ENCODE results near the gene HSFX2. TPM values are rescaled to one million over a fixed set of nuclear protein-coding genes. Genes with fewer than 3 reads are reported as not detected.
A peak's percentile ranks its signal among the peaks of the same experiment; 100 is the strongest.
"Not testable (repeated sequence)": the region's sequence is repeated elsewhere in the genome, so short reads cannot be mapped to it uniquely, and the experiment has no call there.

The HSFX2 gene
- total RNA-seq: 1 to 10 TPM; 1.2 to 2.1 TPM
- polyA plus RNA-seq: under 1 TPM in 1 of 3 donors, not detected in 2; 0.18 TPM
- 0 reads per million in 6 experiments for total RNA-seq

GRCh38 chrX:149595214-149595613 is at the start of gene HSFX2:
TSS of gene HSFX2 (minus strand) at chrX:149595314. CDS start at chrX:149594700, 614 bp downstream.
- ATAC-seq, H3K27ac Mint-ChIP-seq, DNase-seq, H3K4me3 Mint-ChIP-seq, H3K36me3 Mint-ChIP-seq, H3K4me1 Mint-ChIP-seq, POLR2A ChIA-PET, H3K27me3 Mint-ChIP-seq, H3K9me3 Mint-ChIP-seq: not testable (repeated sequence)

- ATAC-seq: no peak
- POLR2A ChIA-PET: no interaction called here
- H3K4me1 Mint-ChIP-seq: no peaks in the 10 kb centered on the region
- H3K4me3 Mint-ChIP-seq: no peak overlapping the region
- no peaks in the 10 kb centered on the region for H3K36me3 Mint-ChIP-seq
- no peak overlapping the region for H3K27ac Mint-ChIP-seq
- no peaks in the 10 kb centered on the region for H3K9me3 Mint-ChIP-seq
- H3K27me3 Mint-ChIP-seq: peaks cover 0 to 6% (median 0%) of the 10 kb centered on the region in 5 donors
- no peak for DNase-seq
Measured at GRCh38 chrX:149643496-149643895, 48.4 kb upstream of the HSFX2 start.

- Mint-ChIP-seq H3K27ac (no peak overlapping the region), H3K36me3 (no peaks in the 10 kb centered on the region), H3K27me3 (peaks cover 0 to 6% (median 0%) of the 10 kb centered on the region in 5 donors), H3K9me3 (no peaks in the 10 kb centered on the region), H3K4me1 (no peaks in the 10 kb centered on the region), H3K4me3 (no peak overlapping the region)
- ATAC-seq: no peak
- POLR2A ChIA-PET: no interaction called here
- DNase-seq: no peak
Measured at GRCh38 chrX:149641835-149642234, 46.7 kb upstream of the HSFX2 start.

GRCh38 chrX:149641432-149641831 is 46.3 kb upstream of the HSFX2 start:
- H3K27ac Mint-ChIP-seq: no peak overlapping the region
- no peak for ATAC-seq
- DNase-seq: no peak
- H3K27me3 Mint-ChIP-seq: peaks cover 0 to 6% (median 0%) of the 10 kb centered on the region in 5 donors
- H3K9me3 Mint-ChIP-seq: peaks cover 0 to 2% (median 0%) of the 10 kb centered on the region in 9 donors
- no peak overlapping the region for H3K4me3 Mint-ChIP-seq
- no peaks in the 10 kb centered on the region for H3K36me3 Mint-ChIP-seq
- H3K4me1 Mint-ChIP-seq: no peaks in the 10 kb centered on the region
- POLR2A ChIA-PET: no interaction called here

- POLR2A ChIA-PET: no interaction called here
- DNase-seq: no peak
Measured at GRCh38 chrX:149639568-149639967, 44.5 kb upstream of the HSFX2 start.

GRCh38 chrX:149638860-149639259 is 43.7 kb upstream of the HSFX2 start:
- ATAC-seq: no peak

More at GRCh38 chrX:149639568-149639967, 44.5 kb upstream of the HSFX2 start:
- H3K36me3 Mint-ChIP-seq: no peaks in the 10 kb centered on the region
- H3K9me3 Mint-ChIP-seq: peaks cover 0 to 4% (median 0%) of the 10 kb centered on the region in 9 donors
- H3K4me3 Mint-ChIP-seq: no peak overlapping the region
- peaks cover 0 to 5% (median 3%) of the 10 kb centered on the region in 5 donors for H3K27me3 Mint-ChIP-seq
- no peak overlapping the region for H3K27ac Mint-ChIP-seq
- no peaks in the 10 kb centered on the region for H3K4me1 Mint-ChIP-seq
- no peak for ATAC-seq

GRCh38 chrX:149633511-149633910 is 38.4 kb upstream of the HSFX2 start:
- Mint-ChIP-seq H3K4me1 (peaks cover 15 to 31% (median 26%) of the 10 kb centered on the region in 4 donors), H3K9me3 (peaks cover 0 to 4% (median 0%) of the 10 kb centered on the region in 9 donors), H3K27me3 (peaks cover 0 to 4% (median 2%) of the 10 kb centered on the region in 5 donors), H3K36me3 (no peaks in the 10 kb centered on the region), H3K4me3 (no peak overlapping the region), H3K27ac (no peak overlapping the region)
- DNase-seq: no peak
- POLR2A ChIA-PET: no interaction called here
- ATAC-seq: no peak

More at GRCh38 chrX:149638860-149639259, 43.7 kb upstream of the HSFX2 start:
- peaks cover 0 to 4% (median 0%) of the 10 kb centered on the region in 9 donors for H3K9me3 Mint-ChIP-seq
- no peak overlapping the region for H3K4me3 Mint-ChIP-seq
- no peak for DNase-seq
- no peak overlapping the region for H3K27ac Mint-ChIP-seq
- H3K27me3 Mint-ChIP-seq: peaks cover 0 to 5% (median 3%) of the 10 kb centered on the region in 5 donors
- no peaks in the 10 kb centered on the region for H3K4me1 Mint-ChIP-seq
- H3K36me3 Mint-ChIP-seq: no peaks in the 10 kb centered on the region
- POLR2A ChIA-PET: no interaction called here

- POLR2A ChIA-PET: no interaction called here
- Mint-ChIP-seq H3K27ac (peak within 1 kb of the TSS; percentile 45 to 95 (median 86)), H3K4me3 (peak within 1 kb of the TSS; percentile 86 to 95 (median 91)), H3K36me3 (no peaks in the 10 kb centered on the region), H3K9me3 (peaks cover 0 to 2% (median 0%) of the 10 kb centered on the region in 9 donors), H3K4me1 (peaks cover 21 to 48% (median 39%) of the 10 kb centered on the region in 4 donors), H3K27me3 (peaks cover 0 to 4% (median 2%) of the 10 kb centered on the region in 5 donors)
- ATAC-seq: peak; percentile 85 to 89
- DNase-seq: peak; percentile 62 to 85 (median 72)
Measured at GRCh38 chrX:149631234-149632165, 36.4 kb upstream of the HSFX2 start, which contains the start of gene TMEM185A. TSS of gene TMEM185A (minus strand) at chrX:149631792. CDS start at chrX:149631580, 212 bp downstream.

- ATAC-seq: no peak
- POLR2A ChIA-PET: no interaction called here
- no peak for DNase-seq
- Mint-ChIP-seq H3K4me1 (peaks cover 25 to 53% (median 45%) of the 10 kb centered on the region in 4 donors), H3K9me3 (peaks cover 0 to 2% (median 0%) of the 10 kb centered on the region in 9 donors), H3K36me3 (no peaks in the 10 kb centered on the region), H3K4me3 (peak overlapping the region; percentile 86 to 95 (median 91)), H3K27me3 (peaks cover 0 to 4% (median 2%) of the 10 kb centered on the region in 5 donors), H3K27ac (peak overlapping the region; percentile 40 to 95 (median 82))
Measured at GRCh38 chrX:149630681-149631233, 35.6 kb upstream of the HSFX2 start.

- DNase-seq (no peak), ATAC-seq (no peak)
- Mint-ChIP-seq H3K36me3 (no peaks in the 10 kb centered on the region), H3K9me3 (peaks cover 0 to 1% (median 0%) of the 10 kb centered on the region in 9 donors), H3K27ac (peak overlapping the region in 7 of 10 donors; percentile 4 to 76 (median 48)), H3K4me3 (peak overlapping the region; percentile 86 to 95 (median 91)), H3K4me1 (peaks cover 28 to 62% (median 51%) of the 10 kb centered on the region in 4 donors), H3K27me3 (no peaks in the 10 kb centered on the region)
- POLR2A ChIA-PET: no interaction called here
Measured at GRCh38 chrX:149629730-149630387, 34.7 kb upstream of the HSFX2 start.

- Mint-ChIP-seq H3K27ac (no peak overlapping the region), H3K36me3 (no peaks in the 10 kb centered on the region), H3K4me1 (peaks cover 30 to 67% (median 60%) of the 10 kb centered on the region in 4 donors), H3K27me3 (no peaks in the 10 kb centered on the region), H3K9me3 (peaks cover 0 to 1% (median 0%) of the 10 kb centered on the region in 9 donors), H3K4me3 (peak overlapping the region in 6 of 10 donors; percentile 0 to 91 (median 16))
- no peak for DNase-seq
- ATAC-seq: no peak
- POLR2A ChIA-PET: no interaction called here
Measured at GRCh38 chrX:149628768-149629167, 33.7 kb upstream of the HSFX2 start.

GRCh38 chrX:149628280-149628679 is 33.2 kb upstream of the HSFX2 start:
- no peak overlapping the region for H3K27ac Mint-ChIP-seq
- H3K4me3 Mint-ChIP-seq: peak overlapping the region in 1 of 10 donors; percentile 22
- H3K4me1 Mint-ChIP-seq: peaks cover 30 to 67% (median 61%) of the 10 kb centered on the region in 4 donors
- no peaks in the 10 kb centered on the region for H3K27me3 Mint-ChIP-seq
- H3K9me3 Mint-ChIP-seq: peaks cover 0 to 1% (median 0%) of the 10 kb centered on the region in 9 donors
- DNase-seq (no peak), ATAC-seq (no peak)
- POLR2A ChIA-PET: no interaction called here
- H3K36me3 Mint-ChIP-seq: no peaks in the 10 kb centered on the region

Data from naive thymus-derived CD8-positive, alpha-beta T cell (primary cell).